Measurements from ENCODE around the gene PSMD11. TPM values are rescaled to one million over a fixed set of nuclear protein-coding genes. Genes with fewer than 3 reads are reported as not detected.
A peak's percentile ranks its signal among the peaks of the same experiment; 100 is the strongest.

PSMD11 gene
- total RNA-seq, 1 donor from 2014 or later, result 109 TPM

DNA sequence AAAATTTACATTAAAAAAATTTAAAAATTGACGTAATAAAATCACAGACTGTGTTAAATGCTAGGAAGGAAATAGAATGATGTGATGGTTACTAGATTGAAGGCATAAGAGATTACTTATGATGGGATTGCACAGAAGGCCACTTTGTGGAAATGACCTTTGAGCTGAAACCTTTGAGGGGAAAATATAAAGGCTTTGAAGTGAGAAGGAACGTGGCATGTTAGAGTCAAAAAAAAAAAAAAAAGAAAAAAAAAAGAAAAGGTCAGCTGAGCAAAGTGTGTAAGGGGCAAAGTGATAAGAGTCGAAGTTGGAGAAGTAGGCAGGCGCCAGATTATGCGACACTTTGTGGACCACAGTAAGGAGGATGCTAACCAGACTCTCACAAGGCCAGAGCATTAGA is 3.6 kb upstream of the PSMD11 start:
- Mint-ChIP-seq H3K36me3 (no peaks in the 10 kb centered on the region), H3K27ac (no peak overlapping the region), H3K9me3 (no peaks in the 10 kb centered on the region), H3K4me1 (ENCODE audit: unreplicated experiment) (peaks cover 6% of the 10 kb centered on the region), H3K27me3 (peaks cover 23% of the 10 kb centered on the region), H3K4me3 (no peak overlapping the region)
- DNase-seq (ENCODE audit: extremely low spot score, unreplicated experiment), result no peak
- TF ChIP-seq, protein P1, sequence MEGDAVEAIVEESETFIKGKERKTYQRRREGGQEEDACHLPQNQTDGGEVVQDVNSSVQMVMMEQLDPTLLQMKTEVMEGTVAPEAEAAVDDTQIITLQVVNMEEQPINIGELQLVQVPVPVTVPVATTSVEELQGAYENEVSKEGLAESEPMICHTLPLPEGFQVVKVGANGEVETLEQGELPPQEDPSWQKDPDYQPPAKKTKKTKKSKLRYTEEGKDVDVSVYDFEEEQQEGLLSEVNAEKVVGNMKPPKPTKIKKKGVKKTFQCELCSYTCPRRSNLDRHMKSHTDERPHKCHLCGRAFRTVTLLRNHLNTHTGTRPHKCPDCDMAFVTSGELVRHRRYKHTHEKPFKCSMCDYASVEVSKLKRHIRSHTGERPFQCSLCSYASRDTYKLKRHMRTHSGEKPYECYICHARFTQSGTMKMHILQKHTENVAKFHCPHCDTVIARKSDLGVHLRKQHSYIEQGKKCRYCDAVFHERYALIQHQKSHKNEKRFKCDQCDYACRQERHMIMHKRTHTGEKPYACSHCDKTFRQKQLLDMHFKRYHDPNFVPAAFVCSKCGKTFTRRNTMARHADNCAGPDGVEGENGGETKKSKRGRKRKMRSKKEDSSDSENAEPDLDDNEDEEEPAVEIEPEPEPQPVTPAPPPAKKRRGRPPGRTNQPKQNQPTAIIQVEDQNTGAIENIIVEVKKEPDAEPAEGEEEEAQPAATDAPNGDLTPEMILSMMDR (conservative IDR thresholded peaks at IDR 0.05), result no peak

DNA sequence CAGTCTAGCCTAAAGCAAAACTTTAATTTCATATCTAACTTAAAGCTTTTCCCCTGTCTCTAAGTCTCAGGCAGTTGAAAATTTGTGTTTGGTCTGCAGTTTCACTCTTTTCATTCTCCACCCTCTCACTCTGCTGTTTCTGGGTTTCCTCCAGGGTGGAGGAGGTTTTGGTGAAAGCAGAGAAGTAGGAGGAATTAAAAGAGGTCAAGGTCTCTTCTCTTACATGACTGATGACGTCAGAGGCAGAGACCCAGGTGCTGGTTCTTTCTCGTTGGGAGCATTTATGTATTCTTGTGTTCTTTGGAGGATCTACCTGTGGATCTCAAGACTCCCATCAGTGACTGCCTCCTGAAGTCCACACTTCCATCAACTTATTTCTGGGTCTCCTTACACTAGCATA is 2.4 kb upstream of the PSMD11 start:
- Mint-ChIP-seq H3K27me3 (peaks cover 23% of the 10 kb centered on the region), H3K9me3 (no peaks in the 10 kb centered on the region), H3K4me3 (no peak overlapping the region), H3K27ac (no peak overlapping the region), H3K36me3 (peaks cover 2% of the 10 kb centered on the region), H3K4me1 (ENCODE audit: unreplicated experiment) (peaks cover 15% of the 10 kb centered on the region)
- no peak for DNase-seq (ENCODE audit: extremely low spot score, unreplicated experiment)
- TF ChIP-seq, protein P1 (conservative IDR thresholded peaks at IDR 0.05), result no peak

DNA sequence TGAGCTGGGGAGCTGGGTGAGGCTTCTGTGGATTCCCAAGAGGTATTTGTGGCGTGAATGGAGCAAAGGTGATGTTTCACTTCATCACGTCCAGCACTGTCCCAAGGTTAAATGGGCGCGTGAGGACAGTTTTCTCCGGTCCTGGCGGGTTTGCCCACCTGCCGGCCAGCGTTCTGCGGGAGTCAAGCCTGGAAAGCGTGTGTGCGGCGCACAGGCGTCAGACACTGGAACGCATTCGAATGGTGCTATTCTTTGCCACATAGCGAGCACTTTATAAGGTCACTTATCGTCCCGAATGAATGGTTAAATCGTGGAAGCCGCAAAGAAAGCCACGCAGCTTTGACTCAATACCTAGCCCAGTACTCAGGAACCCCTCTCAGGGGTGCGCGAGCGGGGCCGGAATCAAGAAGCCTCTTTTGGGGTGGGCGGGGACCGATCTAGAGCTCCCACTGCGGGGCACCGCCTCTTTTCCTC is 446 bp upstream of the PSMD11 start:
- peaks cover 8% of the 10 kb centered on the region for H3K36me3 Mint-ChIP-seq
- peak overlapping the region; percentile 79 for H3K27ac Mint-ChIP-seq
- DNase-seq (ENCODE audit: extremely low spot score, unreplicated experiment), result no peak
- H3K9me3 Mint-ChIP-seq, result no peaks in the 10 kb centered on the region
- peaks cover 18% of the 10 kb centered on the region for H3K4me1 Mint-ChIP-seq (ENCODE audit: unreplicated experiment)
- H3K4me3 Mint-ChIP-seq, result peak overlapping the region; percentile 92
- TF ChIP-seq, protein P1 (conservative IDR thresholded peaks at IDR 0.05), result no peak
- peaks cover 23% of the 10 kb centered on the region for H3K27me3 Mint-ChIP-seq

DNA sequence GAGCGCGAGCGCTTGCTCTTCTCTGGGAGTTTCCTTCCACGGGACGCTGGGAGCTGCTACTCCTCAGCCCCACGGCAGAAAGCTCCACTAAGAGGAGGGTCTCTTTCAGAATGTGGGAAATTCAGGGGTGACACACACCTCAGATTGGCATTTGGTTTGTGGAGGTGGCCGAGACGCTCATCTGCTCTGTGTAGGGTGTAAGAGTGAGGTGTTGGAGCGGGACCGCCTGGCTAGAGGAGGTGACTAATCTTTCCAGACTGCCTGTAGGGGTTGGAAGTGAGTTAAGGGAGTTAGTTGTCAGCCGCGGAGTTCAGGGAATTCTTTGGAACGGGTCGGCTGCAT is 735 bp downstream of the PSMD11 start:
- no peak for DNase-seq (ENCODE audit: extremely low spot score, unreplicated experiment)
- peaks cover 23% of the 10 kb centered on the region for H3K27me3 Mint-ChIP-seq
- H3K9me3 Mint-ChIP-seq, result no peaks in the 10 kb centered on the region
- peaks cover 18% of the 10 kb centered on the region for H3K4me1 Mint-ChIP-seq (ENCODE audit: unreplicated experiment)
- TF ChIP-seq, protein P1 (conservative IDR thresholded peaks at IDR 0.05), result no peak
- peaks cover 12% of the 10 kb centered on the region for H3K36me3 Mint-ChIP-seq
- H3K4me3 Mint-ChIP-seq, result peak overlapping the region; percentile 92
- H3K27ac Mint-ChIP-seq, result peak overlapping the region; percentile 85

DNA sequence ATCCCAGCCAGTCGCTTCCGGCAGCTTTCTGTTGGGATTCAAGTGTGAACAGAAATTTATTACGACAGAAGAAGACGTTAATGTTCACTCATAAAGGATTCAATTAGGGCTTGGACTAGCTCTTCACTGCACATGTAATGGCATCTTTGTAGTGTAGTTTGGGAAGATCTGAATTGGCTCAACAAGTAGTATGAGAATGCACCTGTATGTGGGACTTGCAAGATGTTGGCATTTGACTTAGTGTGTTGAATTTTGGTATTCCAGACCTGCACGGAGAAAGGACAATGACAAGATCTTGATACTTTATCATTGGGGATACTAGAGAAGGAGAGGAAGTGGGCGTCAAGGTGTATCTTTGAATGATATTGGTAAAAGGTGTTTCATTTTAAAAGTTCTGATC is 1.2 kb downstream of the PSMD11 start:
- Mint-ChIP-seq H3K4me1 (ENCODE audit: unreplicated experiment) (peaks cover 18% of the 10 kb centered on the region), H3K27ac (peak overlapping the region; percentile 85), H3K4me3 (peak overlapping the region; percentile 92), H3K27me3 (peaks cover 23% of the 10 kb centered on the region), H3K9me3 (no peaks in the 10 kb centered on the region), H3K36me3 (peaks cover 14% of the 10 kb centered on the region)
- TF ChIP-seq, protein P1 (conservative IDR thresholded peaks at IDR 0.05), result no peak
- DNase-seq (ENCODE audit: extremely low spot score, unreplicated experiment), result no peak

DNA sequence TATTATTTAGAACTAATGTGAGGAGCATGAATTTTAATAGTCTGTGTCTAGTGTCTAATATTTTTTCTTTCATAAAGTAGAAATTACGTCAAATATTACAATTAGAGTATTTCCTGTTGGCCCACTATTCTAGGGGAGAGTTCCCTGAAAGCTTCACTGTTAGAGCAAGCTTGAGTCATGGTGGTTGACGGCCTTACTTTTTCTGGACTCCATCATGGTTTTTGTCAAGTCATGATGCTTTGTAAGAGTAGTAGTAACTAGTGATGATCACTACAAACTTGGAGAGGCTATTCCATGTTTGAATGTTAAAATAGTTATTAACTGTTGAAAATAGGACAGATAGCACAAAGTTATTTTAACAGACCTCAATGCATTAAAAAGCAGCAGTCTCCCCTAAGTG is 1.7 kb downstream of the PSMD11 start:
- TF ChIP-seq, protein P1 (conservative IDR thresholded peaks at IDR 0.05), result no peak
- H3K4me1 Mint-ChIP-seq (ENCODE audit: unreplicated experiment), result peaks cover 18% of the 10 kb centered on the region
- H3K27ac Mint-ChIP-seq, result peak overlapping the region; percentile 85
- DNase-seq (ENCODE audit: extremely low spot score, unreplicated experiment), result no peak
- H3K9me3 Mint-ChIP-seq, result no peaks in the 10 kb centered on the region
- peaks cover 17% of the 10 kb centered on the region for H3K36me3 Mint-ChIP-seq
- H3K4me3 Mint-ChIP-seq, result peak overlapping the region; percentile 92
- peaks cover 19% of the 10 kb centered on the region for H3K27me3 Mint-ChIP-seq
